Activated naive CD8-positive, alpha-beta T cell treated with anti-CD3 and anti-CD28 coated beads, Interleukin-2, amount 50 U/mL, for 24 hours (primary cell): Measurements from ENCODE around the gene NOTUM.

Source experiments
- ATAC-seq: fragments of 150-1000 bp; cut with Tn5 transposase; one replicate; pipeline ENCODE4 v1.10.0; 2021
- DNase-seq: peaks from one replicate; pipeline ENCODE4 v3.0.0; 2021
- H3K27ac Mint-ChIP-seq: one replicate; pipeline ENCODE4 v1.8.0; 2021; ENCODE audit warnings: mild to moderate bottlenecking, mixed read lengths
- H3K27me3 Mint-ChIP-seq: one replicate; pipeline ENCODE4 v1.8.0; 2021; ENCODE audit warnings: mixed read lengths
- H3K36me3 Mint-ChIP-seq: one replicate; pipeline ENCODE4 v1.8.0; 2021; ENCODE audit warnings: low read depth, mixed read lengths
- H3K4me1 Mint-ChIP-seq: one replicate; pipeline ENCODE4 v1.8.0; 2021; ENCODE audit warnings: mixed read lengths
- H3K4me3 Mint-ChIP-seq: one replicate; pipeline ENCODE4 v1.8.0; 2021; ENCODE audit warnings: mild to moderate bottlenecking, moderate library complexity, mixed read lengths
- H3K9me3 Mint-ChIP-seq: one replicate; pipeline ENCODE4 v1.8.0; 2021; ENCODE audit warnings: mixed read lengths

The NOTUM gene

DNA sequence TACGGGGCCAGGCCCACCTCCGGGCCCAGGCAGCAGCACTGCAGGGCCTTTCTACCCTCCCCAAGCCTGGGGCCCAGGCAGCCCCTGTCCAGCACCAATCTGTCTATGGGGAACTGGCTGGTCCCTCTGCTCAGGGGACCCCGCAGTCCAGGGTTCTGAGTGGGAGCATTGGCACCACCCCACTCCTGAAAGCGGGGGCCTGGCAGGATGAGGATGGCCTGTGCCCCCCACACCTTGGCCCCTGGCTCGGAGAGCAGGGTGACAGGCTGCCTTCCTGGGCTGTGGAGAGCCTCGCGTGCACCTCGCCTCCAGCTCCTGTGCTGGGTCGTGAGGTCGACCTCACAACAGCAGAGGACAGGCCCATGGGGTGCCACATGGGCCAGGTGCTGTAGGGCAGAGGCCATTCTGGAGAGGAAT lies 57.6 kb downstream of the NOTUM start:
- H3K9me3 Mint-ChIP-seq, result no peaks in the 10 kb centered on the region
- ATAC-seq (no peak), DNase-seq (no peak)
- peaks cover 10% of the 10 kb centered on the region for H3K36me3 Mint-ChIP-seq
- no peak overlapping the region for H3K27ac Mint-ChIP-seq
- H3K4me3 Mint-ChIP-seq, result no peak overlapping the region
- peaks cover 6% of the 10 kb centered on the region for H3K4me1 Mint-ChIP-seq
- H3K27me3 Mint-ChIP-seq, result peaks cover 7% of the 10 kb centered on the region

DNA sequence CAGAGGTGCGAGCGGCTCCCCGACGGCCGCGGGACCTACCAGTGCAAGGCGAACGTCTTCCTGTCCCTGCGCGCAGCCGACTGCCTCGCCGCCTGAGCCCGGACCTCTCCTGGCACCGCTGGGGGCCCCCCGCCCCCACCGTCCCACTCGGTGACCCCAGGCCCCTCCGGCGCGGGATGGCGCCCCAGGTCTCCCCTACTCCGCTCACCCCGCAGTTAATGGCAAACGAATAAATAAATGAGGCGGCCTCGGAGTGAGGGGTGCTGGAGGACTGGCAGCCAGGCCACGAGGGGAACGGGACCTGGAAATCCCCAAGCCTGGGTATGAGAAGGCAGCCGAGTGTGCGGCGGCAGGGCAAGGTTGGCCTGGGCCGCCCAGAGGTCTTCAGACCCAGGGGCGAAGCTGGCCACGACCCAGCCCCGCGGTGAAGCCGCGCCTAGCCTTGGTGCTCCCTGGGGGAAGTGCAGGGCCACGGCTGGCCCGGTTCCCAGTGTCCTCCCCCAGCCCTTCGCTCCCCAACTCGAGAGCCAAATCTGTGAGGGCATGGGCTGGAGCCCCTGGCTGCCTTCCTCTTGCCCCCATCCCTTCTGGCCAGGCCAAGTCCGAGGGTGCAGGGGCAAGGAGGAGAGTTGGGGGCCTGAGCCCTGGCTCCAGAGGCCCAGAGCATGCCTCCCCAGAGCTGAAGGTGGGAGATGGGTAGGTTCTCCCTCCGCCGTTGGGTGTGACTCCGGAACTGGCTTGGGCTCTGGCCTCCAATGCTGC lies 58.2 kb downstream of the NOTUM start:
- Mint-ChIP-seq H3K36me3 (peaks cover 11% of the 10 kb centered on the region), H3K27me3 (peaks cover 7% of the 10 kb centered on the region), H3K4me1 (peaks cover 6% of the 10 kb centered on the region), H3K9me3 (no peaks in the 10 kb centered on the region), H3K27ac (no peak overlapping the region), H3K4me3 (no peak overlapping the region)
- DNase-seq (no peak), ATAC-seq (no peak)
